ENCODE data around the gene ARHGEF26. TPM values are rescaled to one million over a fixed set of nuclear protein-coding genes. Genes with fewer than 3 reads are reported as not detected.

Gene ARHGEF26
- polyA plus RNA-seq, 3 donors, result 13.1 to 16.3 (median 14.0) TPM

- DNase-seq (ENCODE audit: low read depth in 3 of 3, low spot score in 2 of 3), result no peak
These were observed 73.7 kb downstream of the ARHGEF26 start for GRCh38 chr3:154194877-154195276.

GRCh38 chr3:154195620-154196356 lies 74.6 kb downstream of the ARHGEF26 start:
- DNase-seq (ENCODE audit: low read depth in 3 of 3, low spot score in 2 of 3), result no peak

GRCh38 chr3:154197751-154198150 lies 76.6 kb downstream of the ARHGEF26 start:
- DNase-seq (ENCODE audit: low read depth in 3 of 3, low spot score in 2 of 3), result no peak

GRCh38 chr3:154209499-154209898 lies 88.3 kb downstream of the ARHGEF26 start:
- no peak for DNase-seq (ENCODE audit: low read depth in 3 of 3, low spot score in 2 of 3)

GRCh38 chr3:154210986-154211385 lies 89.8 kb downstream of the ARHGEF26 start:
- DNase-seq (ENCODE audit: low read depth in 3 of 3, low spot score in 2 of 3), result no peak

GRCh38 chr3:154214306-154214705 lies 93.1 kb downstream of the ARHGEF26 start:
- DNase-seq (ENCODE audit: low read depth in 3 of 3, low spot score in 2 of 3), result no peak

GRCh38 chr3:154217671-154218070 lies 96.5 kb downstream of the ARHGEF26 start:
- no peak for DNase-seq (ENCODE audit: low read depth in 3 of 3, low spot score in 2 of 3)

- DNase-seq (ENCODE audit: low read depth in 3 of 3, low spot score in 2 of 3), result no peak
These were observed 97.5 kb downstream of the ARHGEF26 start for GRCh38 chr3:154218728-154219127.

- no peak for DNase-seq (ENCODE audit: low read depth in 3 of 3, low spot score in 2 of 3)
These were observed 99.3 kb downstream of the ARHGEF26 start for GRCh38 chr3:154220462-154220861.

- no peak for DNase-seq (ENCODE audit: low read depth in 3 of 3, low spot score in 2 of 3)
These were observed 102.3 kb downstream of the ARHGEF26 start for GRCh38 chr3:154223519-154223918.

- no peak for DNase-seq (ENCODE audit: low read depth in 3 of 3, low spot score in 2 of 3)
These were observed 103.2 kb downstream of the ARHGEF26 start for GRCh38 chr3:154224366-154224765.

GRCh38 chr3:154224866-154225265 lies 103.7 kb downstream of the ARHGEF26 start:
- no peak for DNase-seq (ENCODE audit: low read depth in 3 of 3, low spot score in 2 of 3)

GRCh38 chr3:154225536-154225935 lies 104.3 kb downstream of the ARHGEF26 start:
- no peak for DNase-seq (ENCODE audit: low read depth in 3 of 3, low spot score in 2 of 3)

GRCh38 chr3:154227531-154227930 lies 106.3 kb downstream of the ARHGEF26 start:
- DNase-seq (ENCODE audit: low read depth in 3 of 3, low spot score in 2 of 3), result peak in 1 of 3 donors; percentile 5

GRCh38 chr3:154228561-154229216 lies 107.5 kb downstream of the ARHGEF26 start:
- DNase-seq (ENCODE audit: low read depth in 3 of 3, low spot score in 2 of 3), result no peak

- DNase-seq (ENCODE audit: low read depth in 3 of 3, low spot score in 2 of 3), result no peak
These were observed 108.0 kb downstream of the ARHGEF26 start for GRCh38 chr3:154229217-154229590.

GRCh38 chr3:154235330-154235729 lies 114.1 kb downstream of the ARHGEF26 start:
- no peak for DNase-seq (ENCODE audit: low read depth in 3 of 3, low spot score in 2 of 3)

GRCh38 chr3:154236331-154236730 lies 115.1 kb downstream of the ARHGEF26 start:
- no peak for DNase-seq (ENCODE audit: low read depth in 3 of 3, low spot score in 2 of 3)

GRCh38 chr3:154240235-154240634 lies 119.0 kb downstream of the ARHGEF26 start:
- no peak for DNase-seq (ENCODE audit: low read depth in 3 of 3, low spot score in 2 of 3)

GRCh38 chr3:154241496-154241895 lies 120.3 kb downstream of the ARHGEF26 start:
- DNase-seq (ENCODE audit: low read depth in 3 of 3, low spot score in 2 of 3), result no peak

GRCh38 chr3:154242766-154243165 lies 121.6 kb downstream of the ARHGEF26 start:
- DNase-seq (ENCODE audit: low read depth in 3 of 3, low spot score in 2 of 3), result no peak

GRCh38 chr3:154243353-154243752 lies 122.2 kb downstream of the ARHGEF26 start:
- no peak for DNase-seq (ENCODE audit: low read depth in 3 of 3, low spot score in 2 of 3)
